HAP-1 (cell line): ENCODE data around the gene NOLC1.

ENCODE experiments used
- DNase-seq, 2 experiments: peaks; one replicate each; pipeline ENCODE4 v3.0.0-alpha.2; 2016 to 2020; ENCODE audit warnings: low spot score in 2 of 2
- H3K27me3 ChIP-seq: fragments of 250-450 bp; sonication (Bioruptor Pico); 2 replicates; pipeline ENCODE4 v1.5.1; 2020; ENCODE audit warnings: low read depth, mild to moderate bottlenecking, moderate library complexity
- H3K36me3 ChIP-seq: fragments of 250-450 bp; sonication (Bioruptor Pico); replicated peaks from 2 replicates; pipeline ENCODE4 v1.5.1; 2020; ENCODE audit warnings: mild to moderate bottlenecking
- H3K4me1 ChIP-seq: fragments of 250-450 bp; sonication (Bioruptor Pico); 2 replicates; pipeline ENCODE4 v1.5.1; 2020; ENCODE audit warnings: mild to moderate bottlenecking
- H3K4me3 ChIP-seq: fragments of 250-450 bp; sonication (Bioruptor Pico); 2 replicates; pipeline ENCODE4 v1.5.1; 2020; ENCODE audit warnings: mild to moderate bottlenecking, moderate library complexity
- H3K9me3 ChIP-seq: fragments of 250-450 bp; sonication (Bioruptor Pico); 2 replicates; pipeline ENCODE4 v1.5.1; 2020; ENCODE audit warnings: mild to moderate bottlenecking, moderate library complexity
- in situ Hi-C: fragments of 300-500 bp; cut with MboI; formaldehyde crosslinking; loops from 3 replicates; pipeline ENCODE4 v1.14.3; 2020; ENCODE audit warnings: low sequenced_read_pairs, inconsistent platforms, mixed read lengths

Gene NOLC1

DNA sequence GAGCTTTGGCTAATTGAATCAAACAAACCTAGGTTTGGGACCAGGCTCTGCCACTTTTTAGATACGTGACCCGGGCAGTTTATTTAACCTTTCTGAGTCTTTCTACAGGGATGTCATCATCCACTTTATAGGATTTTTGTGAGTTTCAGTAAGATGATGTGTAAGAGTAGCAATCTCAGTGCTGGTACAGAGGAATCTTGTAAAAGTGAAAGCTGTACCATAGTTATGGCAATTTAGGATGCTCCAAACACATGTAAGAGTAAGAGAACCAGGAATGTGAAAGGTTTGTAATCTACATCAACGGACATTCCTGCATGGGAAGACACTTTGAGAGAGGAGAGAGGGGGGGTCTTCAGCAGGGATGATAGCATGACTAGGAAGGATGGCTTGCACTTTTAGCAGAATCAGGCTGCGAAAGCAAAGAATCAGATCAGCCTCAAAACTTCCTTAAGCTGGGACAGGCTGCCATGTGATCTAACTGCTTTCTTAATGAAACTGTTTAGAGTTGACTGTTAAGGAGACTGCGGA is 968 bp downstream of the NOLC1 start:
- H3K36me3 ChIP-seq = peaks cover 75% of the 10 kb centered on the region

DNA sequence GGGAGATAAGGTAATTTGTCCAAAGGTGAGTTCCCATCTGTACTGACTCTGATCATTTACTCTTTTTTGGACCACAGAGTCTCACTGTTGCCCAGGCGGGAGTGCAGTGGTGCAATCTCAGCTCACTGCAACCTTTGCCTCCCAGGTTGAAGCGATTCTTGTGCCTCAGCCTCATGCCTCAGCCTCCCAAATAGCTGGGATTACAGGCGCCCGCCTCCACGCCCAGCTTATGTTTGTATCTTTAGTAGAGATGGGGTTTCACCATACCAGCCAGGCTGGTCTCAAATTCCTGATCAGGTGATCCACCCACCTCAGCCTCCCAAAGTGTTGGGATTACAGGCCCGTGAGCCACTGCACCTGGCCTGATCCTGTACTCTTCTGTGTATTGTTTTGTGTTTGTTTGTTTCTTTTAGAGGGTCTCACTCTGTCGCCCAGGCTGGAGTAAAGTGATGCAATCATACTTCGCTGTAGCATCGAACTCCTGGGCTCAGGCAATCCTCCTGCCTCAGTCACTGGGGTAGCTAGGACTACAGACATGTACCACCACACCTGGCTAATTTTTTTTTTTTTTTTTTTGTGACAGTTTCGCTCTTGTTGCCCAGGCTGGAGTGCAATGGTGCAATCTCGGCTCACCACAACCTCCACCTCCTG is 2.4 kb downstream of the NOLC1 start:
- no peaks in the 10 kb centered on the region for H3K27me3 ChIP-seq
- in situ Hi-C loops = no loop called here
- DNase-seq = no peak
- peaks cover 14% of the 10 kb centered on the region for H3K4me1 ChIP-seq
- peak overlapping the region; percentile 3; the same call in 1 of the 2 replicates for H3K4me3 ChIP-seq
- no peaks in the 10 kb centered on the region for H3K9me3 ChIP-seq
- peaks cover 77% of the 10 kb centered on the region for H3K36me3 ChIP-seq

More for the DNA sequence above, 968 bp downstream of the NOLC1 start:
- in situ Hi-C loops = no loop called here
- peak overlapping the region; percentile 97 for H3K4me3 ChIP-seq
- no peaks in the 10 kb centered on the region for H3K9me3 ChIP-seq
- DNase-seq = peak in 1 of 2 experiments; percentile 23
- peaks cover 14% of the 10 kb centered on the region for H3K4me1 ChIP-seq
- H3K27me3 ChIP-seq = no peaks in the 10 kb centered on the region

DNA sequence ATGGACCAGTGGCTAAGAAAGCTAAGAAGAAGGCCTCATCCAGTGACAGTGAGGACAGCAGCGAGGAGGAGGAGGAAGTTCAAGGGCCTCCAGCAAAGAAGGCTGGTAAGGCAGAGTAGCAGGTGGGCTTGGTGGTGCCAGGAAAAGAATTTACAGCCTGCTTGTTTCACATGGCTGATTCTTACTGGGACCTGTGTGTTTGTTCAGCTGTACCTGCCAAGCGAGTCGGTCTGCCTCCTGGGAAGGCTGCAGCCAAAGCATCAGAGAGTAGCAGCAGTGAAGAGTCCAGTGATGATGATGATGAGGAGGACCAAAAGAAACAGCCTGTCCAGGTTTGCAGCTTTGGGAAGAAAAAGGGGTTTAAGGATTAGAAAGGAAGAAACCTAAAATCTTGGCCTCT is 5.0 kb downstream of the NOLC1 start:
- in situ Hi-C loops = no loop called here
- Histone ChIP-seq H3K4me3 (no peak overlapping the region), H3K9me3 (no peaks in the 10 kb centered on the region), H3K36me3 (peaks cover 87% of the 10 kb centered on the region), H3K4me1 (peaks cover 5% of the 10 kb centered on the region; the same call in 1 of the 2 replicates), H3K27me3 (no peaks in the 10 kb centered on the region)
- DNase-seq = no peak

DNA sequence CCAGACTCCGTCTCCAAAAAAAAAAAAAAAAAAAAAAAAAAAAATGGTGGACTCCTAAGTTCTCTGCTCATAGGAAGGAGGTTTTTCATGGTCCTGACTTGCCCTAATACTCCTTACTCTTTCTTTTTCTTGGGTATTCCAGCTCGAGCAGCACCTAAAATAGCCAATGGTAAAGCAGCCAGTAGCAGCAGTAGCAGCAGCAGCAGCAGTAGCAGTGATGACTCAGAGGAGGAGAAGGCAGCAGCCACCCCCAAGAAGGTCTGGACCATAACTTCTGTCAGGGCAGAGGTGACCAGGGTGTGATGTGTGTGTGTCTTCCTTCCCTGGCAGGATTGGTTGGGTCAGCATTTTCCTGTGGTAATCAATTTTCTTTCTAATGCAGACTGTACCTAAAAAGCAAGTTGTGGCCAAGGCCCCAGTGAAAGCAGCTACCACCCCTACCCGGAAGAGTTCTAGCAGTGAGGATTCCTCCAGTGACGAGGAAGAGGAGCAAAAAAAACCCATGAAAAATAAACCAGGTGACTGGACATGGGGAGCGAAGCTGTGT is 6.9 kb downstream of the NOLC1 start:
- DNase-seq = no peak
- Histone ChIP-seq H3K36me3 (peaks cover 96% of the 10 kb centered on the region), H3K27me3 (no peaks in the 10 kb centered on the region), H3K9me3 (no peaks in the 10 kb centered on the region), H3K4me1 (peaks cover 23% of the 10 kb centered on the region), H3K4me3 (no peak overlapping the region)
- in situ Hi-C loops = no loop called here

DNA sequence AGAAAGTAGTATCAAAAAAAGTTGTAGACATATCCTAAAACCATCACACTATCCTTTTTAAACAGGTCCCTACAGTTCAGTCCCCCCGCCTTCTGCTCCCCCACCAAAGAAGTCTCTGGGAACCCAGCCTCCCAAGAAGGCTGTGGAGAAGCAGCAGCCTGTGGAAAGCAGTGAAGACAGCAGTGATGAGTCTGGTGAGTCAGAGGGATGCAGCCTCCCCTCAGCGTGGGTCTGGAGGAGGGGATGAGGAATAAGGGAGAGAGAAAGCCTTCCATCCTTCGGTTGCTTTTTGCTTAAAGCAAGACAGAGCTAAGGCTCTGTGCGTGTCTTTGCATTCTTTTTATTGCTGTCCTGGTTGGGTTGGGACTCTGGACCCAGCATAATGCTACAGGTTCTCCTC is 7.6 kb downstream of the NOLC1 start:
- no peak overlapping the region for H3K4me3 ChIP-seq
- no peak for DNase-seq
- in situ Hi-C loops = loop anchor here (10.0 kb wide), 1 partner anchor 195 kb away; no protein-coding TSS in a partner anchor
- no peaks in the 10 kb centered on the region for H3K27me3 ChIP-seq
- H3K4me1 ChIP-seq = peaks cover 23% of the 10 kb centered on the region
- H3K36me3 ChIP-seq = peaks cover 90% of the 10 kb centered on the region
- H3K9me3 ChIP-seq = no peaks in the 10 kb centered on the region

DNA sequence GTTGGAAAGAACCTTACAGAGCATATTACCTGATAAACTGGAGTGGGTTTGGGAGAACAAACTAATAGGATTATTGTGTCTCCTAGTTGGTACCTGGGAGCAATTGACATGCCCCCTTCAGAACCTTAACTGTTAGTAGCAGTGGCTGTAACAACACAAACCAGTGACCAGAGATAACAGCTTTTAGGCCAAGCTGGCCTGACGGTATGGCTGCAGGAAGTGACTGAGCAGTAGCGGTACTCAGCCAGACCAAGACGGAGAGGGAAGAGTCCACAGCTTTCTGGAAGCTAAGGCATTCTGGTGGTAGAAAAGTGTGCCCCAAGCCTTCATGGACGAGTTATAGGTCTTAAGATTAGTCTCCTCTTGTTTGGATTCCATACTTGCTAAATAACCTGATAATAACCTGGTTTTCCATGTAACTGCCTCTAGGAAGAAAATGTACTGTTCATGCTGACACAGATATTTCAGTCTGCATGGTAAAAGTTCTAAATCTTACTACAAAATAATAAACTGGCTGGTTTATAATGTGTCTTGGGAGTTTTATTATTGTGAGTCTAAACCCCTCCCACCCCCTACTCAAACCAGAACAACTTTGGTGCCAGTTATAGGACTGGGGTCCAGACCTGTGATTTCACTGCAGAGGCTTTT is 11.3 kb downstream of the NOLC1 start:
- DNase-seq = no peak
- Histone ChIP-seq H3K9me3 (no peaks in the 10 kb centered on the region), H3K36me3 (peaks cover 55% of the 10 kb centered on the region), H3K27me3 (no peaks in the 10 kb centered on the region), H3K4me3 (no peak overlapping the region), H3K4me1 (peaks cover 23% of the 10 kb centered on the region)
- in situ Hi-C loops = loop anchor here (10.0 kb wide), 1 partner anchor 191 kb away; no protein-coding TSS in a partner anchor

DNA sequence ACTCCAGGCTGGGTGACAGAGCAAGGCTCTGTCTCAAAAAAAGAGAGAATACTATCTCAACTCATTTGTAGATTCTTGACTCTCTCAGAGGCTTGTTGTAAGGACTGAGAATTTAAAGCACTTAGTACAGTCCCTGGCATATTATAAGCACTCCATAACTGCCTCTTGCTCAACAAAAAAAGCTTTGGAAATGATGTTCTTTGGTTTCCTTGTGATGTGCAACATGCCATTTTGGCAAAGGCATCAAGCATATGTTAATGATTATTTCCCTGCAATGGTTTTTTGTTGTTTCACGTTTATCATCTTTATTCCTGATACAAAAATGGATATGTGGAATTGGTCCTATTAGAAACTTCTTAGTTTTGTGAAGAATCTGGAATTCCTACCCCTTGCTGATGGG is 15.7 kb downstream of the NOLC1 start:
- peaks cover 19% of the 10 kb centered on the region for H3K4me1 ChIP-seq
- no peak overlapping the region for H3K4me3 ChIP-seq
- no peak for DNase-seq
- no peaks in the 10 kb centered on the region for H3K27me3 ChIP-seq
- H3K9me3 ChIP-seq = no peaks in the 10 kb centered on the region
- H3K36me3 ChIP-seq = peaks cover 11% of the 10 kb centered on the region
- in situ Hi-C loops = loop anchor here (10.0 kb wide), 1 partner anchor 187 kb away; no protein-coding TSS in a partner anchor

DNA sequence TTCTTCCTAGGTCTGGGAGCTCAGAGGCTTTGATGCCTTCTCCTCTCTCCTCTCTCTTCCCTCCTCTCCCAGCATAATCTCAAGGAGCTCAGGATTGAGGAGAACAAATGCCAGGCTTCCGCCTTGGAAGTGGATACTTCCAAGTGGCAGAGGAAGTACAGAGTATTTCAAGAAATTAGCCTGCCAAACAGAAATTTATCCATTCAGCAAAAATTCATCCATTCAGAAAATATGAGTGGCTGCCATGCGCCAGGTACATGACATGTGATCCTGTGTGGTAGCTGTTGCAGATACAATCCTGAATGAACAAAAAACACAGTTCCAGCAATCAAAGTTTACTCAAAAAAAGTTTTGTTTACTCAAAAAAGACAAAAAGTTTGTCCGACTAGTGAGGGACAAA is 18.4 kb downstream of the NOLC1 start:
- in situ Hi-C loops = no loop called here
- Histone ChIP-seq H3K27me3 (no peaks in the 10 kb centered on the region), H3K36me3 (no peaks in the 10 kb centered on the region), H3K4me1 (peaks cover 2% of the 10 kb centered on the region; the same call in 1 of the 2 replicates), H3K4me3 (no peak overlapping the region), H3K9me3 (no peaks in the 10 kb centered on the region)
- DNase-seq = no peak

DNA sequence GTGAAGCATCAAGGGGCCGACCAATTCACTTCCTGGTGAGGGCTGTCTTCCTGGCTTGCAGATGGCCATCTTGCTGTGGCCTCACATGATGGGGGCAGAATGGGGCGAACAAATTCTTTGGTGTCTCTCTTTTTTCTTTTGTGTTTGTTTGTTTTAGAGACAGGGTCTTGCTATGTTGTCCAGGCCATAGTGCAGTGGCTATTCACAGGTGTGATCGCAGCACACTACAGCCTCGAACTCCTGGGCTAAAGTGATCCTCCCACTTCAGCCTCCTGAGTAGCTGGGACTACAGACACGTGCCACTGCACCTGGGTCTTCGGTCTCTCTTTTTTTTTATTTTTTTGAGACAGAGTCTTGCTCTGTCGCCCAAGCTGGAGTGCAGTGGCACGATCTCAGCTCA is 20.1 kb downstream of the NOLC1 start:
- Histone ChIP-seq H3K4me3 (no peak overlapping the region), H3K4me1 (peaks cover 2% of the 10 kb centered on the region; the same call in 1 of the 2 replicates), H3K27me3 (no peaks in the 10 kb centered on the region), H3K9me3 (no peaks in the 10 kb centered on the region), H3K36me3 (no peaks in the 10 kb centered on the region)
- no peak for DNase-seq
- in situ Hi-C loops = no loop called here

DNA sequence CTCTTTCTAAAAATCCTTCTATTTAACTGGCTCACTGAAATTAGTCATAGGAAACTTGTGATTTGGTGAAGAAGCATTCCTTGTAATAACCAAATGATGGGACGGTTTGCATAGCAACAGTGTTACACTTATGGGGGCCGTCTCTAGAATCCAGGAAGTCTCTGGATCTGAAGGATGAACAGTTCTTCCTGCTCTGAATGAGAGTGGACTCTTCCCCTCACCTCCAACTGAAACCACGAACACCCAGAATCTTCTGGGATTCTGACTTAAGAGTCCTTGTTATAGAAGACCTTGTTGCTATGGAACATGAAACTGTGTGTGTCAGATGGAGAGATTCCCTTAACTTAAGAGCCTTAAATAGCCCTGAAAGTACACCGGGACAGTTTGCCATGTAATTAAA is 23.2 kb downstream of the NOLC1 start:
- no peaks in the 10 kb centered on the region for H3K9me3 ChIP-seq
- H3K36me3 ChIP-seq = no peaks in the 10 kb centered on the region
- in situ Hi-C loops = no loop called here
- no peaks in the 10 kb centered on the region for H3K4me1 ChIP-seq
- no peak overlapping the region for H3K4me3 ChIP-seq
- no peaks in the 10 kb centered on the region for H3K27me3 ChIP-seq
- no peak for DNase-seq

DNA sequence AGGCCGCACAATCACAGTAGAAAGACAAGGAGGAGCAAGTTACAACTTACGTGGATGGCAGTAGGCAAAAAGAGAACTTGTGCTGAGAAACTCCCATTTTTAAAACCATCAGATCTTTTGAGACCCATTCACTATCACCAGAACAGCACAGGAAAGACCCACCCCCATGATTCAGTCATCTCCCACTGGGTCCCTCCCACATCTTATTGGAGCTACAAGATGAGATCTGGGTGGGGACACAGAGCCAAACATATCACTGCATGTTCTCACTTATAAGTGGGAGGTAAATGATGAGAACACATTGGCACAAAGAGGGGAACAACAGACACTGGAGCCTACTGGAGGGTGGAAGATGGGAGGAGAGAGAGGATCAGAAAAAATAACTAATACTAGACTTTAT is 32.4 kb downstream of the NOLC1 start:
- H3K4me3 ChIP-seq = no peak overlapping the region
- H3K4me1 ChIP-seq = no peaks in the 10 kb centered on the region
- in situ Hi-C loops = no loop called here
- DNase-seq = no peak
- no peaks in the 10 kb centered on the region for H3K27me3 ChIP-seq
- H3K36me3 ChIP-seq = no peaks in the 10 kb centered on the region
- peaks cover 14% of the 10 kb centered on the region for H3K9me3 ChIP-seq

DNA sequence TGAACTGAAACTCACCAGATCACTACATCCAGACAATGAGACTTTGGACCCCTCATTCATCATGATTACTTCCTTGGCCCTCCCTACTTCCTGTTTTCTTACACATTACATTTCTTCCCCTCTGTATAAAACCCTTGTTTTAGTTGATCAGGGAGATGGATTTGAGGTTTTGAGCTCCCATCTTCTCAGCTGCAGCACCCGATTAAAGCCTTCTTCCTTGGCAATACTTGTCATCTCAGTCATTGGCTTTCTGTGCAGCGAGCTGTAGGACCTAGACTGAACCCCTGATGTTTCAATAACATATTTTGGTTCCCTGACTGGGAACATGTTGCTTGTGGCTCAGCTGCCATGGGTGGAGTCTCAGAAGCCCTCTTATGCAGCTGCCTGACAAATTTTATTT is 33.1 kb downstream of the NOLC1 start:
- Histone ChIP-seq H3K36me3 (no peaks in the 10 kb centered on the region), H3K4me1 (no peaks in the 10 kb centered on the region), H3K4me3 (no peak overlapping the region), H3K27me3 (no peaks in the 10 kb centered on the region), H3K9me3 (peaks cover 14% of the 10 kb centered on the region)
- in situ Hi-C loops = no loop called here
- no peak for DNase-seq

DNA sequence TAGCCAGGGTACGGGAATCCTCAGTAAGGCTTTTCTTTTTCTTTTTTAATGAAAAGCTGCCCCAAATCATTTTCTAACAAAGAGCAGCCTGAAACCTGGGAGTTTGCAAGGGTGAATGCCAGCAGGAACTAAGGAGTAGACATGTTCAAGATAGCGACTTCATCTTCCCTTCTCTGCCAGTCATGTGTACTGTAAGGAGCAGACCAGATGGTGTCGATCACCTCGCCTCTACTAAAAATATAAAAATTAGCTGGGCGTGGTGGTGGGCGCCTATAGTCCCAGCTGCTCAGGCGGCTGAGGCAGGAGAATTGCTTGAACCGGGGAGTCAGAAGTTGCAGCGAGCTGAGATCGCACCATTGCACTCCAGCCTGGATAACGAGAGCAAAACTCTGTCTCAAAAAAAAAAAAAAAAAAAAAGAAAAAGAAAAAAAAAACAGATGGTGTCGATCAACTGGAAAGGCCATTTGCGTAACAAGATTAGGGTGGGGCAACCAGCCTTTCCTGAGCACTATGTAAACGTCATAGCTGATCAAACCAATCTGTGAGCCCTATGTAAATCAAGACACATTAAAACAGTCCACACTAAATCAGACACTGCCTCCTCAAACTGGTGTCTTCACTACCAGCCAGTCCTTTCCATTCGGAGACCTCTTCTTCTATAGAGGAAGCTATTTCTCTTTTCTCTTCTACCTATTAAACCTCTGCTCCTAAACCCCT is 33.8 kb downstream of the NOLC1 start:
- in situ Hi-C loops = no loop called here
- Histone ChIP-seq H3K27me3 (no peaks in the 10 kb centered on the region), H3K9me3 (peaks cover 14% of the 10 kb centered on the region), H3K4me1 (no peaks in the 10 kb centered on the region), H3K4me3 (no peak overlapping the region), H3K36me3 (no peaks in the 10 kb centered on the region)
- DNase-seq = no peak
